H1 (cell line): ENCODE data around the gene FAM50B. TPM values are rescaled to one million over a fixed set of nuclear protein-coding genes. Genes with fewer than 3 reads are reported as not detected.

ENCODE experiments used
- ASH2L ChIP-seq: fragments of 200-600, 300-600 bp; sonication (generic); IDR thresholded peaks from one replicate; pipeline ENCODE4 v1.7.1; 2017; ENCODE audit warnings: low read length
- CHD7 ChIP-seq: fragments of 300-600 bp; sonication (generic); IDR thresholded peaks from 2 replicates; pipeline ENCODE4 v1.7.1; 2012; ENCODE audit warnings: low read length, moderate library complexity, mild to moderate bottlenecking, inconsistent platforms; ENCODE audit not compliant: insufficient replicate concordance
- CTBP2 ChIP-seq: IDR thresholded peaks from 2 replicates; pipeline ENCODE4 v1.7.0; 2011; ENCODE audit warnings: borderline replicate concordance, mild to moderate bottlenecking, moderate library complexity, mixed read lengths, low read length; ENCODE audit not compliant: insufficient read depth, insufficient read length
- JUND ChIP-seq: IDR thresholded peaks from 2 replicates; pipeline ENCODE4 v1.6.1; 2011; ENCODE audit warnings: mild to moderate bottlenecking, improper control_type of control experiment, low read length
- POLR2AphosphoS5 ChIP-seq: IDR thresholded peaks from 2 replicates; pipeline ENCODE4 v1.6.1; 2011; ENCODE audit warnings: low read depth, low read length
- RAD21 ChIP-seq, 2 experiments: IDR thresholded peaks in 1 of 2; conservative IDR thresholded peaks in 1 of 2; 2 replicates each; pipeline ENCODE4 v1.6.1; 2011; ENCODE audit warnings: low read depth in 2 of 2, low read length in 2 of 2, improper control_type of control experiment in 1 of 2, inconsistent platforms in 1 of 2, mild to moderate bottlenecking in 1 of 2, moderate library complexity in 1 of 2
- RXRA ChIP-seq: IDR thresholded peaks from 2 replicates; pipeline ENCODE4 v1.6.1; 2011; ENCODE audit warnings: low read depth, mild to moderate bottlenecking, low read length, moderate library complexity; ENCODE audit not compliant: insufficient read depth
- SP4 ChIP-seq: IDR thresholded peaks from 2 replicates; pipeline ENCODE4 v1.6.1; 2012; ENCODE audit warnings: low read length, inconsistent platforms
- TBP ChIP-seq: IDR thresholded peaks from 2 replicates; pipeline ENCODE4 v1.6.1; 2011; ENCODE audit warnings: low read depth, low read length, improper control_type of control experiment
- TCF12 ChIP-seq: IDR thresholded peaks from 2 replicates; pipeline ENCODE4 v1.6.1; 2011; ENCODE audit warnings: low read depth, mild to moderate bottlenecking, low read length
- polyA plus RNA-seq, 7 experiments: library from polyadenylated mRNA; depleted of rRNA in 3 of 7; stranded (reverse) in 5 of 7; unstranded in 2 of 7; fragments of >200 nt in 5 of 7; fragments of 200-250 nt in 2 of 7; gene quantifications; 1 replicate in 5 of 7; 2 replicates in 1 of 7; 4 replicates in 1 of 7; pipeline versions ENCODE4 v1.2.1 to v1.2.3, GENCODE V29; 2011 to 2013; ENCODE audit warnings: missing spikeins in 2 of 7, mixed read lengths in 2 of 7
- total RNA-seq: library from RNA; stranded (reverse); fragmentation: NEBNext Ultra II Directional; extraction: Animal tissue kit (Norgen Biotek cat#: 25700); gene quantifications from 2 replicates; pipeline ENCODE4 v1.2.1, GENCODE V29; 2021

Gene FAM50B
- total and polyA plus RNA-seq, 2 of the 8 experiments (the other 6 are each of a cell fraction or from before 2014, with no cell fraction given) = 3.1 to 3.2 TPM

GRCh38 chr6:3819161-3820110, 29.7 kb upstream of the FAM50B start (continued):
- no peak for TF ChIP-seq TBP
- no peak for TF ChIP-seq RXRA
- no peak for TF ChIP-seq TCF12
- no peak for TF ChIP-seq CHD7
- no peak for TF ChIP-seq JUND
- TF ChIP-seq RAD21 (IDR thresholded peaks at IDR 0.05 in 1 of 2, conservative IDR thresholded peaks at IDR 0.05 in 1 of 2; ENCODE audit: low read depth in 2 of 2, low read length in 2 of 2) = no peak
- TF ChIP-seq CTBP2 = no peak
- TF ChIP-seq ASH2L = no peak
- TF ChIP-seq POLR2AphosphoS5 = no peak
- TF ChIP-seq SP4 = no peak
